GM12891 (cell line): ENCODE measurements around the gene RASSF8.

ENCODE experiments used
- PAX5 ChIP-seq: IDR thresholded peaks from 2 replicates; pipeline ENCODE4 v1.6.1; 2011; ENCODE audit warnings: low read length, moderate library complexity, mild to moderate bottlenecking; ENCODE audit not compliant: insufficient read depth, severe bottlenecking
- POLR2A ChIP-seq: IDR thresholded peaks from 2 replicates; pipeline ENCODE4 v1.6.1; 2011; ENCODE audit warnings: low read depth, low read length, control low read depth
- POLR2AphosphoS5 ChIP-seq: IDR thresholded peaks from 2 replicates; pipeline ENCODE4 v1.6.1; 2011; ENCODE audit warnings: low read depth, low read length, control low read depth
- POU2F2 ChIP-seq: IDR thresholded peaks from 2 replicates; pipeline ENCODE4 v1.6.1; 2011; ENCODE audit warnings: low read depth, mild to moderate bottlenecking, control low read depth, low read length, moderate library complexity
- SPI1 ChIP-seq: IDR thresholded peaks from 2 replicates; pipeline ENCODE4 v1.6.1; 2011; ENCODE audit warnings: low read depth, low read length, control low read depth
- TAF1 ChIP-seq: IDR thresholded peaks from 2 replicates; pipeline ENCODE4 v1.6.1; 2011; ENCODE audit warnings: low read depth, low read length, control low read depth

GRCh38 chr12:26086936-26087335 lies 128.5 kb downstream of the RASSF8 start:
- TF ChIP-seq POLR2A (no peak), SPI1 (no peak), POLR2AphosphoS5 (no peak), TAF1 (no peak), PAX5 (no peak), POU2F2 (no peak)
